AG04449 (cell line): Measurements from ENCODE around the gene ANO2.

ENCODE experiments used
- CTCF ChIA-PET: fragments of 350-600 bp; formaldehyde crosslinking; extraction: SDS; loops from one replicate; lab custom pipeline; 2021; ENCODE audit warnings: antibody characterized with exemption; lab: Yijun Ruan, JAX
- POLR2A ChIA-PET: fragments of 400-600, 350-600 bp; formaldehyde crosslinking; extraction: SDS; loops from one replicate; lab custom pipeline; 2020; ENCODE audit warnings: antibody characterized with exemption, inconsistent platforms; lab: Yijun Ruan, JAX
- DNase-seq: peaks from one replicate; pipeline ENCODE4 v3.0.0-alpha.2; 2010; ENCODE audit warnings: low read depth, low spot score
- H3K4me3 ChIP-seq: 2 replicates; pipeline ENCODE4 v1.5.1; 2011; ENCODE audit warnings: low read depth, mild to moderate bottlenecking, control low read depth, low read length
- TF ChIP-seq, protein P1 (sequence below): IDR thresholded peaks from one replicate; pipeline ENCODE4 v1.5.1; 2011; ENCODE audit warnings: mild to moderate bottlenecking, moderate library complexity, low read length, control low read depth, inconsistent platforms; ENCODE audit not compliant: insufficient read depth; ENCODE audit errors: missing control alignments

The ANO2 gene

GRCh38 chr12:5592310-5592709 lies 352.7 kb downstream of the ANO2 start:
- CTCF ChIA-PET, result interaction anchor here (1.3 kb wide), 1 partner anchor 153 kb away, joined by 4 read pairs; no protein-coding TSS in a partner anchor
- TF ChIP-seq, protein P1, sequence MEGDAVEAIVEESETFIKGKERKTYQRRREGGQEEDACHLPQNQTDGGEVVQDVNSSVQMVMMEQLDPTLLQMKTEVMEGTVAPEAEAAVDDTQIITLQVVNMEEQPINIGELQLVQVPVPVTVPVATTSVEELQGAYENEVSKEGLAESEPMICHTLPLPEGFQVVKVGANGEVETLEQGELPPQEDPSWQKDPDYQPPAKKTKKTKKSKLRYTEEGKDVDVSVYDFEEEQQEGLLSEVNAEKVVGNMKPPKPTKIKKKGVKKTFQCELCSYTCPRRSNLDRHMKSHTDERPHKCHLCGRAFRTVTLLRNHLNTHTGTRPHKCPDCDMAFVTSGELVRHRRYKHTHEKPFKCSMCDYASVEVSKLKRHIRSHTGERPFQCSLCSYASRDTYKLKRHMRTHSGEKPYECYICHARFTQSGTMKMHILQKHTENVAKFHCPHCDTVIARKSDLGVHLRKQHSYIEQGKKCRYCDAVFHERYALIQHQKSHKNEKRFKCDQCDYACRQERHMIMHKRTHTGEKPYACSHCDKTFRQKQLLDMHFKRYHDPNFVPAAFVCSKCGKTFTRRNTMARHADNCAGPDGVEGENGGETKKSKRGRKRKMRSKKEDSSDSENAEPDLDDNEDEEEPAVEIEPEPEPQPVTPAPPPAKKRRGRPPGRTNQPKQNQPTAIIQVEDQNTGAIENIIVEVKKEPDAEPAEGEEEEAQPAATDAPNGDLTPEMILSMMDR, result no peak
- H3K4me3 ChIP-seq, result no peak overlapping the region
- POLR2A ChIA-PET, result no interaction called here
- DNase-seq, result no peak

DNA sequence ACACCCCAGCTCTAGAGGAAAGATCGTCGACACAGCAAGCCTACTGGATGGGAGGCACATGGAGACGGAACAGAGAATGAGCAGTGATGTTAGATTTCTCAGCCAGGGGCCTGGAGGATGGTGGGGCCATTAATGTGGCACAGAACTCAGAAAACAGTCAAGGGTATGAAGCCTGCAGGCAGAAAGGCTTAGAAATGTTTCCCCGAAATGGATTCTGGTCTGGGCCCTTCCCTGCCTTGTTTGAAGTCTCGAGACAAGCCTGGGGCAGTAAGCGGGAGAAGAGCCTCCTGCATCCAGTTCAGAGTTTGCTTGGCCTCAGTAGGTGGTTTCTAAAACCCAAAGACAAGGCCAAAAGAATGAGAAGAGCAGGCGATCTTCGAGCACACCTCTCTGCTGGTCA lies 354.7 kb downstream of the ANO2 start:
- TF ChIP-seq, protein P1, result no peak
- CTCF ChIA-PET, result no interaction called here
- POLR2A ChIA-PET, result no interaction called here

GRCh38 chr12:5589054-5589453 lies 356.0 kb downstream of the ANO2 start:
- POLR2A ChIA-PET, result no interaction called here

More for the DNA sequence above, 354.7 kb downstream of the ANO2 start:
- H3K4me3 ChIP-seq, result no peak overlapping the region
- no peak for DNase-seq

DNA sequence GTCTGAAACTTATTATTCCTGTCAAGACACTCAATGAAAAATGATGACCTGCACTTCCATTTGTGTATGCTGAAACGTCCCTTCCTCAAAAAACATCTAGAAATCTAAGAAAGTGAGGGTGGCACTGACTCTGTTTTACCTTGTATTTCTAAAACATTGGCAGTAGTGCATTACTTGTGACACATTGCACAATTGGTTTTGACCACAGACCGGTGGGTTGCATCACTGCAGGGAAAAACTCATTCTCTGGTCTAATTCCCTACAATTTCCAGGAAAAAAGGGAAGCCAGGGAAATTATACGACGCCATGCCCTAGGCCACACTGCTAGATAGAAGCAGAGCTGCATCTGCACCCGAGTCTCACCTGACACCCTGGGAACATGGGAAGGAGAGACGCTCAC lies 356.5 kb downstream of the ANO2 start:
- DNase-seq, result no peak
- TF ChIP-seq, protein P1, result no peak
- ChIA-PET POLR2A (no interaction called here), CTCF (no interaction called here)
- no peak overlapping the region for H3K4me3 ChIP-seq

More at GRCh38 chr12:5589054-5589453, 356.0 kb downstream of the ANO2 start:
- CTCF ChIA-PET, result no interaction called here
- H3K4me3 ChIP-seq, result no peak overlapping the region
- TF ChIP-seq, protein P1, result no peak
- DNase-seq, result no peak

DNA sequence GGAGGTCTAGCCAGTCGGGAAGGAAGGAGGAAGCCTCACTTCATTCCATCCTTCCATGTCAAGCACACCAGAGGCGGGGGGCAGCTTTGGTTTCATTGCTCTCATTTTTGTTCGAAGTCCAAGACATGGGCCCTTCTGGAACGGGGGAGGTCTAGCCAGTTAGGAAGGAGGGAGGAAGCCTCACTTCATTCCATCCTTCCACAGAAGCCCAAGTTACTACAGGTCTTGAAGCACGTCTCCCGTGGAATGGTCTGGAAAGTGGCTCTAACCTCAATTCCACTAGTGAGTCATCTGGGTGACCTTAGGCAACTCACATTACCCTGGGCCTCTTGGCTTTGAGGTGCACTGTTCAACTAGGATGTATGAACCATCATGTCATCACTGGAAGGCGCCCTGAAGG lies 356.9 kb downstream of the ANO2 start:
- POLR2A ChIA-PET, result no interaction called here

DNA sequence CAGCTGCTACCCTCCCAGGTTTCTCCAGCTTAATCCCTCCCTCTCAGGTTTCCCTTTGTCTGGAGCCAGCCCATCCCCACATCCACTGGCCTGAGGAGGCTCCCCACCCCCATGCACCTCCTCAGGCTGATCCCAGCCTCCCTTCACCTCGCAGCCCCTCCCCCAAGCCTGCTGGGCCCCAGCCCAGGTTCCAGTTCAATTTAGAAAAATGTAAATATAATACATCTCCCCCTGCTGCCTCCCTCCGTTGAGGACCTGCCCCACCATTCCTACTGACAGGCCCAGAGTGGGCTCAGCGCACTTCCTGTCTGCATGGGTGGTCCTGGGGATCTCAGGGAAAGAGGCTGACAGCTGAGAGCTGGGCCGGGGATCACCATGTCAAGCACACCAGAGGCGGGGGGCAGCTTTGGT lies 357.3 kb downstream of the ANO2 start:
- CTCF ChIA-PET, result interaction anchor here (0.9 to 2.4 kb wide), 5 partner anchors 22 to 159 kb away, joined by 3 to 7 read pairs (median 4); no protein-coding TSS in a partner anchor
- DNase-seq, result no peak
- TF ChIP-seq, protein P1, result no peak
- H3K4me3 ChIP-seq, result no peak overlapping the region
- POLR2A ChIA-PET, result interaction anchor here (0.6 kb wide), 1 partner anchor 20 kb away, joined by 3 read pairs; no protein-coding TSS in a partner anchor

More for the DNA sequence above, 356.9 kb downstream of the ANO2 start:
- CTCF ChIA-PET, result interaction anchor here (2.4 kb wide), 1 partner anchor 159 kb away, joined by 7 read pairs; no protein-coding TSS in a partner anchor
- TF ChIP-seq, protein P1, result no peak
- peak; percentile 9 for DNase-seq
- no peak overlapping the region for H3K4me3 ChIP-seq
